ENCODE results near the gene AGPAT3.

GRCh38 chr21:44005593-44005992 is 140.6 kb downstream of the AGPAT3 start:
- TF ChIP-seq CTCF (IDR thresholded peaks at IDR 0.05) (no peak), POLR2A (IDR thresholded peaks at IDR 0.05) (no peak)
